Stimulated activated CD4-positive, alpha-beta T cell treated with anti-CD3 and anti-CD28 coated beads, Interleukin-4, amount 100 ng/mL, for 24 hours (primary cell): ENCODE data around the gene OR10A3.
"Not testable (repeated sequence)": the region's sequence is repeated elsewhere in the genome, so short reads cannot be mapped to it uniquely, and the experiment has no call there.

Experiments
- DNase-seq: peaks from one replicate; pipeline ENCODE4 v3.0.0-alpha.2; 2020

OR10A3 gene, protein sequence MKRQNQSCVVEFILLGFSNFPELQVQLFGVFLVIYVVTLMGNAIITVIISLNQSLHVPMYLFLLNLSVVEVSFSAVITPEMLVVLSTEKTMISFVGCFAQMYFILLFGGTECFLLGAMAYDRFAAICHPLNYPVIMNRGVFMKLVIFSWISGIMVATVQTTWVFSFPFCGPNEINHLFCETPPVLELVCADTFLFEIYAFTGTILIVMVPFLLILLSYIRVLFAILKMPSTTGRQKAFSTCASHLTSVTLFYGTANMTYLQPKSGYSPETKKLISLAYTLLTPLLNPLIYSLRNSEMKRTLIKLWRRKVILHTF

DNA sequence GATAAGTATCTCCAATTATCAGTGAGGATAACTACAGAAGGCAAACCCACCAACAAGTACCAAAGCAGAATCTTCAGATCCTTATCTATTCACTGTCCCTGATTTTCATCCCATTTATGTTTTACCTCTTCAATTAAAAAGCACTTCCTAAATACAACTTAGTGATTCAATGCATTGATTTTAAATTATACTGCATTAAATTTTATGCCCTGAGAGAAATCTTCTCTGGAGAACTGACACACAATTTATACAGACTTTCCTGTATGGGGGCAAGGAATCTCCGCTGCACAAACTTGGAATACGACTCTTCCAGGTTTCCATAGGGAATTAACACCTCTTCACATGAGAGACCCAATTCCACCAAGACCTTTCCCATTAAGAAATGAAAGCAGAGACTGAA, at the start of gene OR10A3:
OR10A3 (minus strand) TSS at position 101 of the 400 bp plus-strand sequence. CDS start 2,188 bp downstream, outside the sequence.
- no peak for DNase-seq

DNA sequence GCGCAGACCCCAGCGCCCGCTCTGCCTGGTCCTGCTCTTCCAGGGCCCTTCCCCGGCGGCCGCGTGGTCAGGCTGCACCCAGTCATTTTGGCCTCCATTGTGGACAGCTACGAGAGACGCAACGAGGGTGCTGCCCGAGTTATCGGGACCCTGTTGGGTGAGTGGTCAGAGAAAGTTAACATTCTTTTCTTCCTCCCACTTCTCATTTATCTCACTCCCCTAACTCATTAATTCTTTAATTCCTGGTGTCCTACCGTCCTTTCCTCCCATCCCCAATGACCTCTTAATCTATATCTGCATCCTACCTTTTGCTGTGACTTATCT, 46.0 kb upstream of the OR10A3 start:
- DNase-seq: not testable (repeated sequence)

DNA sequence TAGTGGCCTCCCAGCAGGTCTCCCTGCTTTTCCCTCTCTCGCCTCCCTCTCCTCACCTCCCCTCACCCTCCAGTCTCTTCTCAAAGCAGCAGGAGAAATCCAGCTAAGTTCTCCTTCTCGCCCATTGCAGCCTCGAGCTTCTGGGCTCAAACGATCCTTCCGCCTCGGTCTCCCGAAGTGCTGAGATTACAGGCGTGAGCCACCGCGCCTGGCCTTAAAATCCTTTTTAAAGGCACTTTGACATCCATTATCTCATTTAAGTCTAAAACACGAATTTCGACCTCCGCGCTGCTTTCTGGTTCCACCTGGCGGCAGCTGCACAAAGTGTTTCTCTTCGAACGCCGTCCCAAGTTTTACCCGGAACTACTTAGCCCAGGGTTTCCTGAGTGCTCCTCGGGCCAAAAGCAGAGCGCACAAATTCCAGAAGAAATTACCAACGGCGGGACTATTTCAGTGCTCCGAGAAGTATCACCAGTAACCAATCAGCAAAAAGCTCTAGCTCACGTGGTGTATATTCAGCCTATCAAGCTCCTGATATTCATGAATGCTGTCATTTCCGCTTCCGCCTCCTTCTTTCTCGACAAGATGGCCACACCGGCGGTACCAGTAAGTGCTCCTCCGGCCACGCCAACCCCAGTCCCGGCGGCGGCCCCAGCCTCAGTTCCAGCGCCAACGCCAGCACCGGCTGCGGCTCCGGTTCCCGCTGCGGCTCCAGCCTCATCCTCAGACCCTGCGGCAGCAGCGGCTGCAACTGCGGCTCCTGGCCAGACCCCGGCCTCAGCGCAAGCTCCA, 45.5 kb upstream of the OR10A3 start, which contains the start of gene EIF3F:
EIF3F (plus strand) TSS at position 570 of the 792 bp plus-strand sequence; CDS start at position 586, 16 bp downstream.
- peak; percentile 94 for DNase-seq

DNA sequence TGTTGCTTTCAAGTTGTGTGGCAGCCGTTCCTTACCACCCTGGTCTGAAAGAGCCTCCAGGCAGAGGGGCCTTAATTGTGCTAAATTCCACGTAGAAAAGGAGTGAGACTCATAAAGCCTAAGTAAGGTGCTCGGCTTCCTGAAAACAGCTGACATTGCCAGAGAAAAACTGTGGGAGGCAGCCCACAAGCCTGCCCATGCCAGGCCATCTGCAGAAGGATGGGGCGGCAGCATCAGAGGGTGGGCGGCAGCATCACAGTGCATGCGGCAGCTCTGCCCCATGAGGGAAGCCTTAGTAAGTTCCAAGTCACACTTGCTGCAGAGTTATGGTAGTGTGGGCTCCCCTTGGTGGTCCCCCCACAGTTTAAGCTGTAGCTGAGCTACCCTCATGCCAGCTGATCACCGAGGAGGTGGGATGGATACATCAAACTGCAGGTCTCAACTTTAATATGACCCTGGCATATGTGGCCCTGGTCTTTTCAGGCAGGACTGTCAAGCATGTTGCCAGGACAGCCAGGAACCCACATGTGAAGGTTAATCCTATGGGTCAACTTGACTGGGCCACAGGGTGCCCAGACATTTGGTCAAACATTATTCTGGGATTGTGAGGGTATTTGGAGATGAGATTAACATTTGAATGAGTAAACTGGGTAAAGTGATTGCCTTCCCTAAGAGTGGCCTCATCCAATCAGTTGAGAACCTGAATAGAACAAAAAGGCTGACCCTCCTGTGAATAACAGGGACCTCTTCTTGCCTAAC, 42.5 kb upstream of the OR10A3 start:
- DNase-seq: no peak

DNA sequence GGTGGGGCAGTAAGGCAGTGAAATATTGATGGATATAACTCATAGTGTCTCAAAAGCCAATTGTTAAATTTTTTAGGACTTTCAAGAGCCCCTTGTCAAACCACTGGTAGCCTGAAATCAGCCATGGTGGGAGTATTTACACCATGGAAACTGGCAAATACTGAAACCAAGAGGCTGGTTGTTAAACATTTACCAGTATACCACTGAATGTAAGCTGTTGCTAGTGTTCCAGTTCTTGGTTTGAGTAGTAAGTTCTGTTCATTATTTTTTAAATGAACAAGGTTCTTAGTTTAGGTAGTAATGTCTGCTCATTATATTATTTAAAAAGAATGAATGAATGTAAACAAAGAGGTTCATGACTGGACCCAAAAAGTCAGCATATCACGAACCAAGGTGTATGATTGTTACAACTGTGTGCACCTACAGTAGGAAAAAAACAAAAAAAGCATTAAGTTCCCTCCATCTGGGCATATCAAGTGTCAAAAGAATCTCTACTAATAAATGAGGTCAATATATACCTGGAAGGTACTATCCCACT, 41.1 kb upstream of the OR10A3 start:
- no peak for DNase-seq

DNA sequence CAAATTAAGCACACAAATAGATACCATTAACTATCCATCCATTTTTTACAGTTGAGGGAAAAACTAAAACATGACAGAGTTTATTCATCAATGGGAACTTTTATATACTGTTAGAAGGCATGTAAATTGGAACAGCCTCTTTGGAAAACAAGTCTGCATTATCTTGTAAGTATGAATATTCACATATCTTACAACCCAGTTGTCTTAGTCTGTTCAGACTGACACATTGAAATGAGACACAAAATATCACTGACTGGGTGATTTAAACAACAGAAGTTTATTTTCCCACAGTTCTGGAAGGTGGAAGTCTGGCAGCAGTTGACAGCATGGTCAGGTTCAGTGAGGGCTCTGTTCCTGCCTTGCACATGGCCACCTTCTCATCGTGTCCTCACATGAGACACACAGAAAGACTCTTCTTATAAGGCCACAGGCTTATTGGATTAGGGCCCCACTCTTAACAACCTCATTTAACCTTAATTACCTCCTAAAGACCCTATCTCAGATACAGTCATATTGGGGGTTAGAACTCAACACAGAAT, 40.2 kb upstream of the OR10A3 start:
- DNase-seq: no peak

DNA sequence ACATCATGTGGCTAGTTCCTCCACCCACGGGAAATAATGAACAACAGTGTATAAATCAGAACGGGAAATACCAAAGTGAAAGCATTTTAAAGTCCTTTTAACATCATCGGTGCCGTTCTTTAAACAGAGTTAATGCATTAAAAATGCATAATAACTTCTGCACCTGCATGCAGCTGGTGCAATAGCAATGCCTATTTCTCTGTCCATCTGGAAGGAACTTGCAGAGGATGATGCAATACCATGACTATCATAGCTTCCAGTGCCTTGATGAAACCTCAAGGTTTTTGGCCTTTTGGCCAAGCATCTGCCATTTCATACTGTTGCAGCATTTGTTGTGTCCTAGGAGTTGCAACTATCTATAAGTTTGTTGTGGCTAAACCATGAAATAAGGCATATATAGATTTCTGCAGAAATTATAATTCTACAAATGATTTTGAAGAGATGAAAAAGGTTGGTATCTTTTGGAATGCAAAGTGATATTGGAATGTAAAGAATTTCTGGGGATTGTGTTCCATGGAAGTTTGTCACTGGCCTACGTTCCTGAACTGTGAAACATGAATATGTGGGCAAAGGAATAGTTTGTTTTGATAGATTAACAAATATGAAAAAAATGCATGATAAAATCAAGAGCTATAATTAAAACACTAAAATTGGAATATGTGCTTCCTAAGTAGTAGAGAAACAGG, 35.9 kb upstream of the OR10A3 start:
- no peak for DNase-seq

DNA sequence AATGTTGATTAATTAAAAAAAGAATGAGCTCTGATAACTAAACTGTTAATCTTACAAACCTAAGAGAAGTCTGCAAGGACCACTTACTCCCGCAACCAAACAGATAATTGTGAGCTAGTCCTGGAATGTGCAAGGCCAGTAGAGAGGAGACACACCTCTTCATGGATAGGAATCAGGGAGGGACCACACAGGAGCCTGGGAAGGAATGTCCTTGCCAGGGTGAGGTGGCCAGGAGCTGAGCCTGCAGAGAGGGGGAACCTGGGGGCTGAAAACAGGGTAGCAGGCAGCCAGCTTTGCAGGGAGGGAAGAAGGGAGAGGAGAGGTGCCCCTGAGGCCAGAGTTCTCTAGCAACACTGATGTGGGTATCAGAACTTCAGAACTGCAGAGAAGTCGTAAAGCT, 33.2 kb upstream of the OR10A3 start:
- no peak for DNase-seq

DNA sequence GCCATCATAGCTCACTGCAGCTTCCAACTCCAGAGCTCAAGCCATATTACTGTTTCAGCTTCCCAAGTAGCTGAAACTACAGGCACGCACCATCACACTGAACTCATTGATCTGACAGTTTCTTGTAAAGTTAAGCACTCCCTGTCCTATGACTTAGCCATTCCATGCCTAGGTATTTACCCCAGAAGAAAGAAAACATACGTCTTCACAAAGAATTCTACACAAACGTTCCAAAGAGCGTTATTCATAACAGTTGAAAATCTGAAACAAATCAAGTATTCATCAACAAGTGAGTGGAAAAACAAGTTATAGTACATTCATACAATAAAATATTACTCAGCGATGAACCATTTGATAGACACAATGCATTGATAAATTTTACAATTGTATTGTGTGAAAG, 31.5 kb upstream of the OR10A3 start:
- DNase-seq: no peak

DNA sequence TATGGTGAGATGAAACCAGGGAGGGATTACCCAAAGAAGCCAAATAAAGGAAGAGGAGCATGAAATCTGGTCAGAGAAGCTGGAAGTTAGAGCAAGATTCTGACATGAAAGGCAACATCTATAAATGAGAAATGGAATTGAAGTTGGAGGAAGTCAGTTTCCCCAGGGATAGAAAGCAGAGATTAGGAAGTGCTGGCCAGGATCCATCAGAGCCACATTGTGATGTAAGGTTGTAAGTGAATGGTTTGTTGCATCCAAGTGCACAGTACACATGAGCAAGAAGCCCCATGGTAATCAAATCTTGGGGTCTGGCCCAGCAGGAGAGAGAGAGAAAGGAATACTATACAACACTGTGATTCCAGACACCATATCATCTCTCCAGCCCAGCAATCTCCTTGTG, 30.3 kb upstream of the OR10A3 start:
- no peak for DNase-seq

DNA sequence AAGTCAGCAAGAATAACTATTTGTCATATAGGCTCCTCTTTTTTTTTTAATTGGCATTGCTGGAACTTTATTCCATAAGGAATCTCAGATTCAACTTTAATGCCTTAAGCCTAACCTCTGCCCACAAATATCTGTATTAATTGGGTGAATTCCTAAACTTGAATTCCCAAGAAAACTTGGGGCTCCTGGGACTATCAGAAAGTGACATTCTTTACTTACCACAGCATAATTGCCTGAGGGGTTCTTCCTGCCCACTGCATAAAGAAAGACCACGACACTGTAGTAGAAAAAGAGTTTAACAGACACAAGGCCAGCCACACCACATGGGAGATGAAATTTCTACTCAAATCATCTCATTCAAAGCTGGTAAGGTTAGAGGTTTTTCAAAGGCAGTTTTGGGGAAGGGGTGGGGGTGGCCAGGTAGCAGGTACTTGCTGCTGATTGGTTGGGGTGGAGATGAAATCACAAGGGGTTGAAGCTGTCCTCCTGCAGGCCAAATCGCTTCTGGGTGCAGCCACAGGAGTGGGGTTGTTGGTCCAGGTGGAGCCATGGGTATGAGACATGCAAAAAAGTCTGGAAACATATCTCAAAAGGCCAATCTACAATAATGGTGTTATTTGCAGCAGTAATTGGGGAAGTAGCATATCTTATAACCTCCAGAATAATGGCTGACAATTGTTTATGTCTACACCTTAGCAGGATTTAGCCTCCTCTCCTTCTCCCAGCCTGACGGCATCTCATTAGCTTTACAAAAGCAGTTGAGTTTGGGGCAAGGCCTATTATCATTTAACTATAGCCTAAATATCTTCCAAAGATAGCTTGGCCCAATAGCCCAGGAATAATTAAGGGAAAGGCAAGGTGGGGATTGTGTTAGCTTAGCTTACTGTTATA, 28.5 kb upstream of the OR10A3 start:
- DNase-seq: no peak

DNA sequence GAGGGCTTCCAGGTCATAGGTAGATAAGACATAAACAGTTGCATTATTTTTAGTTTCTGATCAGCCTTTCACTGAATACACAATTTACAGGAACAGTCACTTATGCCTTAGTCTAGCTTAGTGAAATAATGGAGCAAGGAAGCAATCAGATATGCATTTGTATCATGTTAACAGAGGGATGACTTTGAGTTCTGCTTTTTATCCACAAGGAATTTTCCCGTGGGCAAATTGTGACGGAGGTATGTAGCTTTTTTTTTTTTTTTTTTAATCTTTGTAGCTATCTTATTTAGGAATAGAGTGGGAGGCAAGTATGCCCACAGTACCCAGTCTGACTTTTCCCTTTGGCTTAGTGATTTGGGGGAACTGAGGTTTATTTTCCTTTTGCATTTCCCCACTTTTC, 27.2 kb upstream of the OR10A3 start:
- DNase-seq: no peak

DNA sequence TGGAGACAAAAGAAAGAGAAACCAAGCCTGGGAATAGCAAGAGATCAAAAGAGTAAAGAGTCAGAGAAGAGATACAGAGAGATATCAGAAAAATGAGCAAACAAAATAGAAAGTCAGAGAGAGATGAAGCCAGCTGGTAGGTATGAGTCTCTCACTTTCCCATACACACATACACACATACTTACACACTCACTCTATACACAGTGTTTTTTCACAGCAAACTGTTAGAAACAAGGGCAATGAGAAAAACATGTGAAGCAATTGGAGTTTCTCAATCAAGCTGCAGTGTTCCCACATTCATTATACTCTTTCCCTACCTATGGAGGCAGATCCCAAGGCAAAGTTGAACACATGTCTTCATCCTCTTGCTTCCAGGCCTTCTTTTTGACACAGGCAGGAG, 26.3 kb upstream of the OR10A3 start:
- no peak for DNase-seq

DNA sequence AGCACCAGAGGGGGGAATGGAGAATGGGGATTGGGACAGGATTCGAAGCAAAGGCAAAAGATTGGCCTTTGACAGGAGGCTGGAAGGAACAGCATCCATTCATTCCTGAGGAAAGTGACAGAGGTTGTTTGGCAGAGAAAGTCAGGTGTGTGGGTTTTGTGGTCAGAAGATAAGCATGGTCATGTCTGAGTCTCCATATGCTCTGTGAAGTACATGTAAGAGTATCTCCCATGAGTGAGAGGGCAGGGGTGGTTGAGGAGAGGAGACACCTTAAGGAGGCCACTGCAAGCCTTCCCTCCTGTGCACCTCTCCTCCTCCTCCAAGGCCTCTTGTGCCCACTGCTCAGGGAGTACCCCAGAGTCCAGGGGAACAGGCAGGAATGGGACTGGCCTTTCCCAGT, 25.6 kb upstream of the OR10A3 start:
- DNase-seq: no peak

DNA sequence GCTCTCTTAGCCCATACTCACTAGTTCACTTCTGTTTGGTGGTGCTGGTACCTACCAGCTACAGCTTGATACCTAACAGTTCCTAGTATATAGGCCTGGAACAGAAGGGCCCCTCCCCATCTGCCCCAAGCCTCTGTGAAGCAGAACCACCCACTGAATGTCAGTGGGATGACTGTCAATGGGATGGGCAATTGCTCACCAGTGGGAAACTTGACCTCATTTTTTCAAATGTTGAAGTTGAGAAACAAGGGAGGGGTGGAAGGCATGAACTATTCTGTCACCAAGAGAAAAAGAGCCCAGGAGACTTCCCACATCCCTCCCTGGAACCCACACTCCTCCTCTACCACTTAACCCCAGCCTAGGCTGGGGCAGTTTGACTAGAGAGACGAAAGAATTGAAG, 23.9 kb upstream of the OR10A3 start, which contains the start of gene NLRP10:
NLRP10 (minus strand) TSS at position 62 of the 400 bp plus-strand sequence. CDS start 1,952 bp downstream, outside the sequence.
- no peak for DNase-seq

DNA sequence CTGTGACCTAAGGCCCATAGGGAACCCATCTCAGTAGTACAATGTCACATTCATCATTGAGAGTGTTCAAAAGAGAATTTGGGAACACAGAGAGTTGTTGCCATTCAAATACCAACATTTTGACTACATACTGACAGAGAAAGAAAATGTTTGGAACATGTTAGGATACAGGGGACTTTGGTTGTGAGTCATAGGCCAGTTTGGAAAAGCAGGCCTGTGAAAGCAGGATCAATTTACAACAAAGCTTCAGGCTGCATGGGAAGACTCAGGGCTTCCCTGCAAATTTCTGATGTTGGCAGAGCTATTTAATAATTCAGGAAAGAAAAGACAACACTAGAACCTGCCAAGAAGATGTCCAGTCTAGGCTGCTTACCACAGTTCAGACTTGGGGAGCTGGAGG, 23.4 kb upstream of the OR10A3 start:
- no peak for DNase-seq

DNA sequence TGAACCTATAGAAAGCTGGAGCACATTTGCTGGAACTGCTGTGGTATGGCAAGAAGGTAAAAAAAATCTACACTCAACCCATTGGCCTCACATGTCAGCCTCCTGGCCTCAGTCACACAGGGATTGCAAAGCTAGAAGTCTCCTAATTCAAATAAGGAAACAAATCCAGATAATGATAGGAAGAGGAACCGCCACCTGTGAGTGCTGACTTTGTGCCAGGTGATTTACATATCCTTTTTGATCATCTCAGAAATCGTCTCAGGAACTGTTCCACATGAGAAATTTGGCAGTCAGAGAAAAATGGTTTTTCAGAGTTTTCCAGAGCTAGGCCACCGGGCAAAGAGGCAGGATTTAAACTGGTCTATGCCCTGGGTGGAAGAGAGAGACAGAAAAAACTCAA, 22.8 kb upstream of the OR10A3 start:
- no peak for DNase-seq

DNA sequence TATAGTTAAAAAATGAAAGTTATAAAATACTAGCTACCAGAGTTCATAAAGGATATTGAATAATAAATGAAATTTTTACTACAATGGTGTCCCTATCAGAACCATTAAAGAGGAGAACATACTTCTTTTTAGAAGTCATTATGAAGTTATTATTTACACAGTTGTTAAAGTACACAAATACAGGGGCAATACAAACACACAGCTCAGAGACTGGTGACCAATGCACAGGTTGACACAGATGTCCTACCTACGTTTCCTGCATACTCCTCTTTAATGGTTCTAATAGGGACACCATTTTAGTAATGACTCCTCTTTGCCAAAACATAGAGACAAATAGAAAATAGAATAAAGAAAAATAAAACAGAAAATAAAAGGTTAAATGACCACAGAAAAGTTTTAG, 13.7 kb upstream of the OR10A3 start:
- no peak for DNase-seq

DNA sequence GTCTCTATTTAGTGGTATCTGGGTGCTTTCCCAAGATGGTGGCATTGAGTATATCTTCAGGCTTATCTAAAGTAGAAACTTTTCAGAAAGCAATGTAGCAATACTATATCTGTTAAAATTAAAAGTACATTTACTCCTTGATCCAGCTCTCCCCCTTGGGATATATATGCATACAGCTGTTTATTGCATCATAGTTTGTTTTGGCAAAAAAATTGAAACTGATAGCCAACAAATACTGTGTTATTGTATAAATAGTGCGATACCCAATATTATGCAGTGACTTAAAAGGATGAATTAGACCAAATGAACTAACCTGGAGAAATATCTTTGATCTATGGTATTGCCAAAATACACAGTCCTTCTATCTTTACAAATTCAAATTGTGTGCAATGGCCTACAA, 8.4 kb upstream of the OR10A3 start:
- DNase-seq: no peak

DNA sequence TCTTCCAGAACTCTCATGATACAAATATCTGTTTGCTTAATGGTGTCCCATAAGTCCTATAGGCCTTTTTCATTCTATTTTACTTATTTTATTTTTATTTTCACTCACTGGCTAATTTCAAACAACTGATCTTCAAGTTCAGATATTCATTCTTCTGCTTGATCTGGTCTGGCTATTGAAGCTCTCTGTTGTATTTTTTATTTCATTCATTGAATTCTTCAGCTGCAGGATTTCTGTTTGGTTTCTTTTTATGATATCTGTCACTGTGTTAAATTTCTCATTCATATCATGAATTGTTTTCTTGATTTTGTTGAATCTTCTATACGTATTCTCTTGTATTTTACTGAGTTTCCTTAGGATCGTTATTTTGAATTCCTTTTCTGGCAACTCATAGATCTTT, 2.6 kb upstream of the OR10A3 start:
- DNase-seq: no peak

DNA sequence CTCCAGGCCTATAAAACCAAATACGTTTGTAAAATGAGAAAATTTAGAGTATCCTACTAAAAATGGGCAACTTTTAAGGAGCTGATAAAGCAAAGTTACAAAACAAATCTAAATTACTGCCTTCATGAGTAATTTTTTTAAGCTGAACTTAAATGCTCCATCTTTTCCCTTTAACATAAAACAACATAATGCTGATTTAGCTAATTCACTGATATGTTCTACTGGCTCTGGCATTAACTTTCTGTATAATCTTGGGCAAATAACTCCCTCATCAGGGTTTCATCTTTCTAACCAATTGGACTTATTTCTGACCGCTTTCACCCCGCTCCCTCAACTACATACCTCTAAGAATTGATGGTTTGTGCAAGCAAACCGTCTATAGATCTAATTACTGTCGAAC, 362 bp downstream of the OR10A3 start:
- no peak for DNase-seq
